ENCODE measurements around the gene NEFH. TPM values are rescaled to one million over a fixed set of nuclear protein-coding genes. Genes with fewer than 3 reads are reported as not detected.

NEFH gene
- polyA plus RNA-seq, 2 of the 4 experiments (the other 2 are of a cell fraction), result 0.06 to 0.23 TPM

- TF ChIP-seq ESRRA (IDR thresholded peaks at IDR 0.05; ENCODE audit: borderline replicate concordance, low read length) (no peak), ZSCAN20 (CRISPR knock-in tag; IDR thresholded peaks at IDR 0.05) (no peak), SREBF2 (IDR thresholded peaks at IDR 0.05) (no peak), MAX (IDR thresholded peaks at IDR 0.05) (no peak), GATA3 (IDR thresholded peaks at IDR 0.05; ENCODE audit: borderline replicate concordance) (no peak), FOSB (CRISPR knock-in tag; IDR thresholded peaks at IDR 0.05) (no peak), CTCF (IDR thresholded peaks at IDR 0.05) (no peak), PHF8 (IDR thresholded peaks at IDR 0.05; ENCODE audit: borderline replicate concordance, low read depth) (no peak)
Observed at GRCh38 chr22:29491012-29491411, 11.0 kb downstream of the NEFH start (continued).

GRCh38 chr22:29493636-29494035 lies 13.6 kb downstream of the NEFH start:
- Histone ChIP-seq H3K27ac (no peak overlapping the region), H3K4me2 (no peak overlapping the region), H3K9me3 (no peaks in the 10 kb centered on the region; the same call in 2 of the 3 replicates), H3K4me1 (no peaks in the 10 kb centered on the region), H3K4me3 (no peak overlapping the region)
- ATAC-seq (no peak), FAIRE-seq (no peak), DNase-seq (ENCODE audit: low read depth in 1 of 2, low spot score in 1 of 2) (no peak)
- WGBS (ENCODE audit: missing lambda C conversion rate), result 87% methylated on average over 1 of the region's 1 CpG
- CTCF ChIA-PET, result no interaction called here
- POLR2A ChIA-PET, result no interaction called here
- TF ChIP-seq TFCP2L1 (CRISPR knock-in tag; IDR thresholded peaks at IDR 0.05), result no peak
- no peak for TF ChIP-seq KDM5A (IDR thresholded peaks at IDR 0.05)
- TF ChIP-seq RCOR1 (IDR thresholded peaks at IDR 0.05; ENCODE audit: low read depth, low read length), result no peak
- no peak for TF ChIP-seq MAFK (IDR thresholded peaks at IDR 0.05; ENCODE audit: partially characterized antibody)
- TF ChIP-seq PHF8 (IDR thresholded peaks at IDR 0.05; ENCODE audit: borderline replicate concordance, low read depth), result no peak
- TF ChIP-seq EHF (CRISPR knock-in tag; IDR thresholded peaks at IDR 0.05), result no peak

- ATAC-seq, result no peak
- ChIA-PET POLR2A (no interaction called here), CTCF (interaction anchor here (0.6 to 2.3 kb wide), 3 partner anchors 12 to 196 kb away, joined by 3 to 5 read pairs (median 4); no protein-coding TSS in a partner anchor)
- H3K4me3 ChIP-seq, result no peak overlapping the region
- WGBS (ENCODE audit: missing lambda C conversion rate), result 84% methylated on average over 8 of the region's 8 CpGs
- no peak overlapping the region for H3K27ac ChIP-seq
- no peak overlapping the region; the same call in 2 of the 3 replicates for H3K4me2 ChIP-seq
- TF ChIP-seq TP53 (CRISPR knock-in tag; IDR thresholded peaks at IDR 0.05) (no peak), RFX5 (IDR thresholded peaks at IDR 0.05) (no peak), JUNB (IDR thresholded peaks at IDR 0.05) (no peak), ZSCAN20 (CRISPR knock-in tag; IDR thresholded peaks at IDR 0.05) (no peak), POLR2AphosphoS2 (conservative IDR thresholded peaks at IDR 0.05; ENCODE audit: low read length) (no peak), BHLHE40 (IDR thresholded peaks at IDR 0.05; ENCODE audit: low read depth, low read length) (no peak), EHF (CRISPR knock-in tag; IDR thresholded peaks at IDR 0.05) (no peak), HOXA7 (CRISPR knock-in tag; IDR thresholded peaks at IDR 0.05) (no peak), HES2 (IDR thresholded peaks at IDR 0.05) (no peak), CEBPB (IDR thresholded peaks at IDR 0.05) (no peak), JUN (IDR thresholded peaks at IDR 0.05) (no peak), EHMT2 (IDR thresholded peaks at IDR 0.05; ENCODE audit: low read depth) (no peak), EP300 (IDR thresholded peaks at IDR 0.05) (no peak), RCOR1 (IDR thresholded peaks at IDR 0.05; ENCODE audit: low read depth, low read length) (no peak), HMGXB4 (CRISPR knock-in tag; IDR thresholded peaks at IDR 0.05; ENCODE audit: borderline replicate concordance) (no peak), HOXB5 (CRISPR knock-in tag; IDR thresholded peaks at IDR 0.05) (no peak)
- no peak for FAIRE-seq
- no peak for DNase-seq (ENCODE audit: low read depth in 1 of 2, low spot score in 1 of 2)
- H3K9me3 ChIP-seq, result no peaks in the 10 kb centered on the region; the same call in 2 of the 3 replicates
- H3K4me1 ChIP-seq, result peaks cover 15% of the 10 kb centered on the region
Observed at GRCh38 chr22:29499852-29500251, 19.8 kb downstream of the NEFH start.

Measured in A549 (cell line).